Measurements from ENCODE around the gene OSBPL9.

- no peak for TF ChIP-seq POLR2AphosphoS5 (IDR thresholded peaks at IDR 0.05; ENCODE audit: low read depth)
- TF ChIP-seq GABPA (IDR thresholded peaks at IDR 0.05; ENCODE audit: low read depth): no peak
- no peak for TF ChIP-seq CTCF (IDR thresholded peaks at IDR 0.05; ENCODE audit: insufficient read depth, low read length)
- TF ChIP-seq REST (IDR thresholded peaks at IDR 0.05; ENCODE audit: insufficient replicate concordance, low read depth): no peak
- no peak for TF ChIP-seq SPI1 (IDR thresholded peaks at IDR 0.05; ENCODE audit: borderline replicate concordance, low read depth)
Observed at GRCh38 chr1:51667561-51667960, 50.7 kb downstream of the OSBPL9 start.
